Measurements from ENCODE around the gene NKAIN4.

The NKAIN4 gene

GRCh38 chr20:63289311-63290135, 35.3 kb upstream of the NKAIN4 start:
- peaks cover 28% of the 10 kb centered on the region for H3K27me3 ChIP-seq (replicated peaks; ENCODE audit: insufficient read depth, low read length)
- H3K4me1 ChIP-seq (ENCODE audit: low read length) = no peaks in the 10 kb centered on the region
- H3K27ac ChIP-seq (ENCODE audit: low read length) = no peak overlapping the region
- H3F3A ChIP-seq (ENCODE audit: insufficient read depth, low read length) = no peaks in the 10 kb centered on the region
- H3K36me3 ChIP-seq (replicated peaks; ENCODE audit: insufficient read depth, low read length) = no peaks in the 10 kb centered on the region
- DNase-seq = no peak
- no peaks in the 10 kb centered on the region for H4K20me1 ChIP-seq (ENCODE audit: insufficient read depth, low read length)
- no peaks in the 10 kb centered on the region for H3K79me2 ChIP-seq (ENCODE audit: low read length)
- no peak overlapping the region for H2AFZ ChIP-seq (ENCODE audit: low read length)
- no peak overlapping the region for H3K4me3 ChIP-seq (ENCODE audit: low read length)
- H3K9ac ChIP-seq (ENCODE audit: low read length) = no peak overlapping the region
- no peak overlapping the region for H3K4me2 ChIP-seq (ENCODE audit: low read depth, low read length)
- H3K9me3 ChIP-seq (replicated peaks; ENCODE audit: insufficient read depth, low read length) = no peaks in the 10 kb centered on the region
- H3K9me2 ChIP-seq (replicated peaks; ENCODE audit: insufficient read depth, low read length) = no peaks in the 10 kb centered on the region
- TF ChIP-seq EZH2phosphoT487 (IDR thresholded peaks at IDR 0.05; ENCODE audit: low read length) = no peak
- TF ChIP-seq, protein P1, sequence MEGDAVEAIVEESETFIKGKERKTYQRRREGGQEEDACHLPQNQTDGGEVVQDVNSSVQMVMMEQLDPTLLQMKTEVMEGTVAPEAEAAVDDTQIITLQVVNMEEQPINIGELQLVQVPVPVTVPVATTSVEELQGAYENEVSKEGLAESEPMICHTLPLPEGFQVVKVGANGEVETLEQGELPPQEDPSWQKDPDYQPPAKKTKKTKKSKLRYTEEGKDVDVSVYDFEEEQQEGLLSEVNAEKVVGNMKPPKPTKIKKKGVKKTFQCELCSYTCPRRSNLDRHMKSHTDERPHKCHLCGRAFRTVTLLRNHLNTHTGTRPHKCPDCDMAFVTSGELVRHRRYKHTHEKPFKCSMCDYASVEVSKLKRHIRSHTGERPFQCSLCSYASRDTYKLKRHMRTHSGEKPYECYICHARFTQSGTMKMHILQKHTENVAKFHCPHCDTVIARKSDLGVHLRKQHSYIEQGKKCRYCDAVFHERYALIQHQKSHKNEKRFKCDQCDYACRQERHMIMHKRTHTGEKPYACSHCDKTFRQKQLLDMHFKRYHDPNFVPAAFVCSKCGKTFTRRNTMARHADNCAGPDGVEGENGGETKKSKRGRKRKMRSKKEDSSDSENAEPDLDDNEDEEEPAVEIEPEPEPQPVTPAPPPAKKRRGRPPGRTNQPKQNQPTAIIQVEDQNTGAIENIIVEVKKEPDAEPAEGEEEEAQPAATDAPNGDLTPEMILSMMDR (IDR thresholded peaks at IDR 0.05; ENCODE audit: low read length) = no peak
- TF ChIP-seq EZH2 (optimal IDR thresholded peaks at IDR 0.05; ENCODE audit: low read depth, low read length) = no peak

- H3K4me3 ChIP-seq (ENCODE audit: low read length) = no peak overlapping the region
- no peaks in the 10 kb centered on the region for H4K20me1 ChIP-seq (ENCODE audit: insufficient read depth, low read length)
- no peak overlapping the region for H3K4me2 ChIP-seq (ENCODE audit: low read depth, low read length)
- no peaks in the 10 kb centered on the region for H3K9me3 ChIP-seq (replicated peaks; ENCODE audit: insufficient read depth, low read length)
- no peaks in the 10 kb centered on the region for H3K36me3 ChIP-seq (replicated peaks; ENCODE audit: insufficient read depth, low read length)
- no peak for DNase-seq
- H3F3A ChIP-seq (ENCODE audit: insufficient read depth, low read length) = no peaks in the 10 kb centered on the region
- TF ChIP-seq, protein P1 (IDR thresholded peaks at IDR 0.05; ENCODE audit: low read length) = no peak
- TF ChIP-seq EZH2 (optimal IDR thresholded peaks at IDR 0.05; ENCODE audit: low read depth, low read length) (no peak), EZH2phosphoT487 (IDR thresholded peaks at IDR 0.05; ENCODE audit: low read length) (no peak)
- H3K27ac ChIP-seq (ENCODE audit: low read length) = no peak overlapping the region
- H3K27me3 ChIP-seq (replicated peaks; ENCODE audit: insufficient read depth, low read length) = peaks cover 23% of the 10 kb centered on the region
- no peaks in the 10 kb centered on the region for H3K79me2 ChIP-seq (ENCODE audit: low read length)
- H3K9ac ChIP-seq (ENCODE audit: low read length) = no peak overlapping the region
- H3K9me2 ChIP-seq (replicated peaks; ENCODE audit: insufficient read depth, low read length) = no peaks in the 10 kb centered on the region
- H3K4me1 ChIP-seq (ENCODE audit: low read length) = no peaks in the 10 kb centered on the region
- no peak overlapping the region for H2AFZ ChIP-seq (ENCODE audit: low read length)
These were observed 34.5 kb upstream of the NKAIN4 start for GRCh38 chr20:63288581-63289251.

DNA sequence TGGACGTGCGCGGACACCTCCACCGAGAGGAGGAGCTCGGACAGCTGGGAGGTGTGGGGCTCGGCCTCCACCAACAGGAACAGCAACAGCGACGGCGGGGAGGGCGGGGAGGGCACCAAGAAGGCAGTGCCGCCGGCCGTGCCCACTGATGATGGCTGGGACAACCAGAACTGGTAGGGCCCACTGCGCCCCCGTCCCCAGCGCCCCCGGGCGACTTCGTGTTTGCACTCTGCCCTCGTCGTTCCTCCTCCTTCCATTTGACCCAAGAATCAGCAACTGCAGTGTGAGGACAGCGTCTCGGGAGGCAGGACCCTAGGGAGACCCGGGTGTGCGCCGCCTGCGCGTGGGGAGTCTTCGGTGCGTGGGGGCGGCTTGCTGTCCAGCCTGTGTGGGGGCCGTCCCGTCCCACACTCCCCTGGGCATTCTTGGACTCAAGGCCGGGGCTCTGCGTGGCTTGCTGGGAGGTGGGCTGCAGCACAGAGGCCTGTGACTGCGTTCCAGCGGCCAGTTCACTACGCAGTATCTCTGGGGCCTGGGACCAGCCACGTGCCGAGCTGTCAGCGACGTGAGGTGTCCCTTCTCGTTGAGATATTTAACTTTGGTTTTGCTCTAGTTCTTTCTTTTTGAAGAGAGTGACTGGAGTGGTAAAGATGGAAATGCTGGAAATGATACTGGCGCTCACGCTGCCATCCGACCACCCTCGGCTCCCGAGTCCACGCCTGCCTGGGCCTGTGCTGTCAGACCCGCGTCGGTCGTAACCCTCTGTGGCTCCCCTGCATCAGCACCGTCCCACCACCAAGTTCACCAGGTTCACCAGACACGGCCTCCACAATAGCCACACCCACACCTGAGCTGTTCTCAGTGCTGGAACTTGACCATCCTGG, 33.7 kb upstream of the NKAIN4 start:
- H2AFZ ChIP-seq (ENCODE audit: low read length) = no peak overlapping the region
- DNase-seq = no peak
- H3K27me3 ChIP-seq (replicated peaks; ENCODE audit: insufficient read depth, low read length) = peaks cover 15% of the 10 kb centered on the region
- H3K36me3 ChIP-seq (replicated peaks; ENCODE audit: insufficient read depth, low read length) = no peaks in the 10 kb centered on the region
- H3K9ac ChIP-seq (ENCODE audit: low read length) = no peak overlapping the region
- no peaks in the 10 kb centered on the region for H3F3A ChIP-seq (ENCODE audit: insufficient read depth, low read length)
- H3K9me3 ChIP-seq (replicated peaks; ENCODE audit: insufficient read depth, low read length) = no peaks in the 10 kb centered on the region
- H3K4me1 ChIP-seq (ENCODE audit: low read length) = no peaks in the 10 kb centered on the region
- H3K4me3 ChIP-seq (ENCODE audit: low read length) = no peak overlapping the region
- H3K79me2 ChIP-seq (ENCODE audit: low read length) = no peaks in the 10 kb centered on the region
- H3K4me2 ChIP-seq (ENCODE audit: low read depth, low read length) = no peak overlapping the region
- H3K27ac ChIP-seq (ENCODE audit: low read length) = no peak overlapping the region
- no peaks in the 10 kb centered on the region for H3K9me2 ChIP-seq (replicated peaks; ENCODE audit: insufficient read depth, low read length)
- no peaks in the 10 kb centered on the region for H4K20me1 ChIP-seq (ENCODE audit: insufficient read depth, low read length)
- TF ChIP-seq, protein P1 (IDR thresholded peaks at IDR 0.05; ENCODE audit: low read length) = no peak
- TF ChIP-seq EZH2phosphoT487 (IDR thresholded peaks at IDR 0.05; ENCODE audit: low read length) (no peak), EZH2 (optimal IDR thresholded peaks at IDR 0.05; ENCODE audit: low read depth, low read length) (no peak)
